ENCODE results near the gene SMCO3. TPM values are rescaled to one million over a fixed set of nuclear protein-coding genes. Genes with fewer than 3 reads are reported as not detected.

Gene SMCO3
- total RNA-seq, 4 donors from 2014 or later: 0.12 TPM; not detected in 3

- Histone ChIP-seq H3K4me1 (peaks cover 10 to 20% of the 10 kb centered on the region in 2 donors), H3K9me3 (no peaks in the 10 kb centered on the region), H3K27me3 (no peaks in the 10 kb centered on the region), H3K36me3 (no peaks in the 10 kb centered on the region), H3K27ac (peak overlapping the region; percentile 89 to 98 (median 92)), H3K4me3 (peak overlapping the region; percentile 72 to 80 (median 78))
- DNase-seq: peak; percentile 50 to 80
- intact Hi-C loops (cut with DNase I; ENCODE audit: low total_unique reads) (loop anchor here (2.0 to 5.0 kb wide), 4 partner anchors 122 to 513 kb away; partner anchors contain the start of gene ATF7IP), in situ Hi-C loops (cut with MboI; ENCODE audit: low sequenced_read_pairs in 4 of 4) (no loop called here)
- ATAC-seq: peak; percentile 53 to 59
- peak; percentile 80 to 93 (median 86) for TF ChIP-seq CTCF (IDR thresholded peaks at IDR 0.05 in 4 of 5, conservative IDR thresholded peaks at IDR 0.05 in 1 of 5)
- TF ChIP-seq POLR2A (IDR thresholded peaks at IDR 0.05): peak in 1 of 2 donors; percentile 34
Observed at GRCh38 chr12:14769969-14770495, 44.0 kb downstream of the SMCO3 start.

GRCh38 chr12:14769466-14769968 is 44.5 kb downstream of the SMCO3 start:
- Histone ChIP-seq H3K27me3 (no peaks in the 10 kb centered on the region), H3K9me3 (no peaks in the 10 kb centered on the region), H3K4me3 (peak overlapping the region; percentile 72 to 80 (median 78)), H3K4me1 (peaks cover 10 to 20% of the 10 kb centered on the region in 2 donors), H3K36me3 (no peaks in the 10 kb centered on the region), H3K27ac (peak overlapping the region; percentile 89 to 98 (median 92))
- ATAC-seq (no peak), DNase-seq (no peak)
- TF ChIP-seq CTCF (IDR thresholded peaks at IDR 0.05 in 4 of 5, conservative IDR thresholded peaks at IDR 0.05 in 1 of 5) (no peak), POLR2A (IDR thresholded peaks at IDR 0.05) (no peak)
- in situ Hi-C loops (cut with MboI; ENCODE audit: low sequenced_read_pairs in 4 of 4): no loop called here
- intact Hi-C loops (cut with DNase I; ENCODE audit: low total_unique reads): no loop called here

GRCh38 chr12:14768823-14769405 is 45.1 kb downstream of the SMCO3 start:
- intact Hi-C loops (cut with DNase I; ENCODE audit: low total_unique reads) (no loop called here), in situ Hi-C loops (cut with MboI; ENCODE audit: low sequenced_read_pairs in 4 of 4) (no loop called here)
- H3K9me3 ChIP-seq: no peaks in the 10 kb centered on the region
- no peaks in the 10 kb centered on the region for H3K27me3 ChIP-seq
- H3K4me1 ChIP-seq: peaks cover 10 to 20% of the 10 kb centered on the region in 2 donors
- peak overlapping the region; percentile 72 to 80 (median 78) for H3K4me3 ChIP-seq
- DNase-seq: no peak
- TF ChIP-seq POLR2A (IDR thresholded peaks at IDR 0.05): no peak
- TF ChIP-seq CTCF (IDR thresholded peaks at IDR 0.05 in 4 of 5, conservative IDR thresholded peaks at IDR 0.05 in 1 of 5): no peak
- peak overlapping the region; percentile 89 to 98 (median 92) for H3K27ac ChIP-seq
- no peak for ATAC-seq
- H3K36me3 ChIP-seq: no peaks in the 10 kb centered on the region

- H3K9me3 ChIP-seq: no peaks in the 10 kb centered on the region
- no peaks in the 10 kb centered on the region for H3K27me3 ChIP-seq
- no peak for TF ChIP-seq CTCF (IDR thresholded peaks at IDR 0.05 in 4 of 5, conservative IDR thresholded peaks at IDR 0.05 in 1 of 5)
- peaks cover 10 to 20% of the 10 kb centered on the region in 2 donors for H3K4me1 ChIP-seq
- no peak overlapping the region for H3K4me3 ChIP-seq
- in situ Hi-C loops (cut with MboI; ENCODE audit: low sequenced_read_pairs in 4 of 4) (no loop called here), intact Hi-C loops (cut with DNase I; ENCODE audit: low total_unique reads) (no loop called here)
- no peak for DNase-seq
- H3K36me3 ChIP-seq: no peaks in the 10 kb centered on the region
- ATAC-seq: no peak
- H3K27ac ChIP-seq: no peak overlapping the region
Observed at GRCh38 chr12:14767617-14768016, 46.4 kb downstream of the SMCO3 start.

All from gastrocnemius medialis (tissue), 4 donors.